Measurements from ENCODE around the gene CENPS.
"Not testable (repeated sequence)": the region's sequence is repeated elsewhere in the genome, so short reads cannot be mapped to it uniquely, and the experiment has no call there.

Gene CENPS

DNA sequence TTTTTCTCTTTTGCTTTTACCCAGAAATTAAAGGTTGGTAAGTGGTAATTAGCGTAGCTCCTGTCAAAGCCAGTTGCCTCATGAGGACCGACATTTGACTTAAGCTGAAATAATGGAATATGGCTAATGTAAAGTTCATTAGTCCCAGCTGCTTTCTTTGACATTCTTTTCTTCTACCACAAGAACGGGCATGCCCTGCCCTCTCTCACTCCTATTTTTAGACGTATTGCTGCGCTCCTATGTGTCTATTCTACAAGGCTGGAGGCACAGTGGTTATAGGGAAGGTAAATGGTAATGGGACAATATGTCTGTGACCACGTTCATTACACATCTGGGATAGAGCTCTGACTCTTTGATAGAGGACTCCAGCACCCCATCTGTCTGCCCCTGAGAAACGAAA, 26.4 kb downstream of the CENPS start:
- no peak for DNase-seq

DNA sequence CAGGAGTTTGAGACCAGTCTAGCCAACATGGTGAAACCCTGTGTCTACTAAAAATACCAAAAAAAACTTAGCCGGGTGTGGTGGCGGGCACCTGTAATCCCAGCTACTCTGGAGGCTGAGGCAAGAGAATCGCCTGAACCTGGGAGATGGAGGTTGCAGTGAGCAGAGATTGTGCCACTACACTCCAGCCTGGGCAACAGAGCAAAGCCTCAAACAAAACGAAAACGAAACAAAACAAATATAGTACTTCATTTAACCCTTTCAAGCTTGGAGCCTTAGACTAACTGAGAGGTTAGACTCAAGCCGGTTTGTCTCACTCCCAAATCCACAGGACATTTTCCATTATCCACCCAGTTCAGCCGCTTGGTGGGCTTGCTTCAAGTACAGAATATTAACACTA, 27.2 kb downstream of the CENPS start:
- not testable (repeated sequence) for DNase-seq

DNA sequence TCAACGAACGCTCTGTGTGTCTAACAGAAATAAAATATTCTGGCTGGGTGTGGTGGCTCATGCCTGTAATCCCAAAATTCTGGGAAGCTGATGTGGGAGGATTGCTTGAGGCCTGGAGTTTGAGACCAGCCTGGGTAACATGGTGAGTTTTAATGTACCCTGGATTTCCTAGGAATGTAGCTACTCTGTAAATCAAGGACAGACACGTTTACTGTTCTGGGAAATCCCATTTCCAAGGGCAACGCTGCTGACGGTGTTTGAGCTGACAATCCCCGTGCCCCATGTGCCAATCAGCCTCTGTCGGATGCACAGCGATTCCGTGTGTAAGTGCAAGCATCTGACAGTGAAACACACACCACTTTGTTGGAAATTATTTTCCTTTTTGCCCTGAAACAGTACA, 27.6 kb downstream of the CENPS start:
- DNase-seq = no peak

DNA sequence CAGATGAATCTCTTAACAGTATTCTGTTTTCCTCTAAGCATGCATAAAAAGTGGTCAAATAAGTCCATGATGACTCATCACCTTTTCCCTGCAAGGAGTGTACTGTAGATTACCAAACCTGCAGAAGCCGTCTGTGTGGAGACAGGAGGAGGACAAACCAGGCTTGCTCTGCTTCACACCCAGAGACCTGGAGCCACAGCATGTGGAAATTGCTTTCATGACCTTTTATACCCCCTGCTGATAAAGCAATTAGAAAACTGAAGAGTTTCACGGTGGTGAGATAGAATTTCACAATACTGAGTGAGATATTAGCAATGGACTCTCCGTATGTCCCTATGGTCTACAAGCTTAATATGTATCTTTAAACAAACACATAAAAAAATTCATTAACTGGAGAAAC, 29.0 kb downstream of the CENPS start:
- peak; percentile 79 for DNase-seq

DNA sequence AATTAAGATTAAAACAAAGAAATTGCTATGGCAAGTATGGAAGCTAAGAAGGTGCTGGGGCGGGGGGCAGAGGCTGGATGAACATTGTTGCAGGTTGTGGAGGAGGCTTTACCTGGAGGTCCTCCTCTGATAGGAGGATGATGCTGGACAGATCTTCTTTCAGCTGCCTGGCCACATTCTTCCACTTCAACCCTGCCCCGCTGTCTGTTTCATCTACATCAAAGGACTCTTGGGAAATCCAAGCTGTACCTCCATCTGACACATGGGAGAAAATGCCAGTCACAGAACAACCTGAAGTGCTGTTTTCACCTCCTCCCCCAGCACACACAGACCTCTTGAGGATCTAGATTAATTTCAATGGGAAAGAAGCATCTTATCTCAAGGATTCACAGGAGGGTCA, 36.8 kb downstream of the CENPS start:
- no peak for DNase-seq

DNA sequence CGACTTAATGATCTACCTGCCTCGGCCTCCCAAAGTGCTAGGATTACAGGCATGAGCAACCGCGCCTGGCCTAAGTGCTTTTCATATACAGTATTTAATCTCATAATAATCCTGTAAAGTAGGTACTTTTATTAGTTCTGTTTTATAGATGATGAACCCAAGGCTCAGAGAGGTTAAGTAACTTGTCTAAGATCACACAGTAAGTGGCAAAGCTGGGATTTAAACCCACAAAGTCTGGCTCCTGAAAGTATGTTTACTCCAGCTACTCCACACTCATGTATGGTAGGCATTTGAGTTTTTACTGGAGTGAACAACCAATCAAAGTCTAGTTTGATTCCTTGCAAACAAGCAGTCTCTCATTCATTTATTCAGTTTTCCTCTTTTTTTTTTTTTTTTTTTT, 39.8 kb downstream of the CENPS start:
- no peak for DNase-seq

DNA sequence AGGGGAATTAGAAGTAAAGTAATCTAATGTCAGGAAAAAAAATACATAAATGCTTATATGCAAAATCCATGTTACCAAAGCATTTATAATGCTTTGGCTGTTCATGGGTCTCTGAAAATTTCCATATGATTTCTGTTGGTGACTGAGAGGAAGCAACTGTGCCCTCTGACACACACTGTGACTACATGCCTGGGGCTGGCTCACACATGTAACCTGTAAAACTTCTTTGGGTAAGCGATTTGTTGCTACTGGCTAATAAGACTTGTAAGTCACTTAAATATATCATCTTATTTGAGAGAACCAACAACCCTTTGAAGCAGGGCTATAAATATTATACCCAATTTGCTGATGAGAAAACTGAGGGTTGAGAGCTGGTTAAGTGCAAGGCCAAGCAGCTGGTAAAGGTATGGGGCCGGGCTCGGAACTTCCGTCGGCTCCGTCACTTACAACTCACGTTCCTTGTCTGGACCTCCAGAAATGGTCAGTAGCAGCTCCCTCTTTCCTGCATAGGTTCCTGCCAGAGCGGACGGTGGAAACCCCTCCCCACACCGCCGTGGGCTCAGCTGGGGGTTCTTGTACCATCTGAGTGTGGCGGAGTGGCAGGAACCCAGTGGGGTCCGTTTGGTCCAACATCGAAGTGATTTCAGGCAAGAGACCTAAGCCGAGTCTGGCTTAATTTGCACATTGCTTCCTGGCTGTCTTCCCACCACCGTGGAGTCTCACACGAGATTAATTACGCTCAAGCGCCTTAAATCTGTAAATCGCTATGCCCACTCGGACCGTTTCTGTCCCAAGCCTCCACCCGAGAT, 41.4 kb downstream of the CENPS start:
- DNase-seq = peak; percentile 35

DNA sequence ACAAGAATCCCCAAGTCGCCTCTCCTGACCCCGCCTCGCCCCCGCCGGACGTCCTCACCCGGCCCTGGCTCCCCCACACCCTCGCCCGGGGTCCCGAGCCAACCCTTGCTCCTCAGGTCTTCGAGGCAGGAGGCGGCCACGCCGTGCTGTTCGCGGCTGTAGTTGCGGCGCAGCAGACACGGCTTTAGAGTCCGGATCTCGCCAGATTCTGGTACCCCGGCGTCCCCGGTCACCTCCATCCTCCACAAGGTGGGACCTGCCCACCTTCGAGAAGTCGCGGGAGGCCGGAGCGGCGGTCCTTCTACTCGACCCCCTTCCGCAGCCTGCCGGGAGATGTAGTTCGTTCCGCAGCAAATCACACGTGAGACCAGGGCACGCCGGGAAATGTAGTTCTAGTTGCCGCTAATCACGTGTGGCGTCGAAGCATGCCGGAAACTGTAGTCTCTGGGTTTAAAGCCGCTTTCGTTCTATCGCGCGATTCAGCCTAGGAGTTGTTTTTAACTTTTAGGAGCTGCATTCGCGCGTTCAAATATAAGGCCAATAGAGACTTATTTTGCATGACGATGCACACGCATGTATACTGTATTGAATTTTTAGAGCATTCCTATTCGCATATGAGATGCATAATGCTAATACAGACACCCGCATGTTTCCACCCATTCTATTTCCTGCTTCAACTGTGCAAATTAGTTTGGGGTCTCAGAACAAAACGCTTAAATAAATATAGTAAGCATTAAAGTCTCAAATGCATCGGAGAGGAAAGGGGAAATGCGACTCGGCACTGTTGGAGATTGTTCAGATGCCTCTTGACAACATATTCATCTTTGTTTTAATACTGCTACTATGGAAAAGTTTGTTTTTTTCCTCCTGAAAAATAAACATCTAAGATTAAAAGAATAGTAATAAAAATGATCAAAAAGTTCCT, 42.2 kb downstream of the CENPS start, which contains the start of gene DFFA:
Gene DFFA (minus strand): TSS at position 310 of the 925 bp plus-strand sequence. CDS start 71 bp downstream, at position 239.
- peak; percentile 96 for DNase-seq

DNA sequence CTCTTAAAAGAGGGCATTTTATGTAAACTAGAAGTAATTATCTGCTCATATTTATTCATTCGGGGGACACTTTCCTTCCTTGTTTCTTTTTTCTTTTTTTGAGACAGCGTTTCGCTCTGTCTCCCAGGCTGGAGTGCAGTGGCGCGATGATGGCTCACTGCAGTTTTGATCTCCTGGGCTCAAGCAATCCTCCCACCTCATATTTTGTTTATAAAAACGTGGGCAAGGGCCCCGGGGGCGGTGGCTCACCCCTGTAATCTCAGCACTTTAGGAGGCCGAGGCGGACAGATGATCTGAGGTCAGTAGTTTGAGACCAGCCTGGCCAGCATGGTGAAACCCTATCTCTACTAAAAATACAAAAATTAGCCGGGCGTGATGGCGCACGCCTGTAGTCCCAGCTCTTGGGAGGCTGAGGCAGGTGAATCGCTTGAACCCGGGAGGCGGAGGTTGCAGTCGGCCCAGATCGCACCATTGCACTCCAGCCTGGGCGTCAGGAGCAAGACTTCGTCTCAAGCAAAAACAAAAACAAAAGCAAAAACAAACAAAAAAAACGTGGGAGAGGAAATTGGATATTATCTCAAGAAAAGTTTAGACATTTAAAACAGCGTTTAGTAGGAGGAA, 43.0 kb downstream of the CENPS start:
- no peak for DNase-seq

DNA sequence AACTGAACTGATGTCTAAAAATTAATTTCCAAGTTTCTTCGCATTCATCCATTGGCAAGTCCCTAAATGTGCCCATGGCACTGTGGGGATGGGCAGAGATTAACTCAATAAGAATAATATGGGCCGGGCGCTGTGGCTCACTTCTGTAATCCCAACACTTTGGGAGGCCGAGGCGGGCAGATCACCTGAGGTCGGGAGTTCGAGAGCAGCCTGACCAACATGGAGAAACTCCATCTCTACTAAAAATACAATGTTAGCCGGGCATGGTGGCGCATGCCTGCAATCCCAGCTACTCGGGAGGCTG, 44.0 kb downstream of the CENPS start:
- DNase-seq = not testable (repeated sequence)

DNA sequence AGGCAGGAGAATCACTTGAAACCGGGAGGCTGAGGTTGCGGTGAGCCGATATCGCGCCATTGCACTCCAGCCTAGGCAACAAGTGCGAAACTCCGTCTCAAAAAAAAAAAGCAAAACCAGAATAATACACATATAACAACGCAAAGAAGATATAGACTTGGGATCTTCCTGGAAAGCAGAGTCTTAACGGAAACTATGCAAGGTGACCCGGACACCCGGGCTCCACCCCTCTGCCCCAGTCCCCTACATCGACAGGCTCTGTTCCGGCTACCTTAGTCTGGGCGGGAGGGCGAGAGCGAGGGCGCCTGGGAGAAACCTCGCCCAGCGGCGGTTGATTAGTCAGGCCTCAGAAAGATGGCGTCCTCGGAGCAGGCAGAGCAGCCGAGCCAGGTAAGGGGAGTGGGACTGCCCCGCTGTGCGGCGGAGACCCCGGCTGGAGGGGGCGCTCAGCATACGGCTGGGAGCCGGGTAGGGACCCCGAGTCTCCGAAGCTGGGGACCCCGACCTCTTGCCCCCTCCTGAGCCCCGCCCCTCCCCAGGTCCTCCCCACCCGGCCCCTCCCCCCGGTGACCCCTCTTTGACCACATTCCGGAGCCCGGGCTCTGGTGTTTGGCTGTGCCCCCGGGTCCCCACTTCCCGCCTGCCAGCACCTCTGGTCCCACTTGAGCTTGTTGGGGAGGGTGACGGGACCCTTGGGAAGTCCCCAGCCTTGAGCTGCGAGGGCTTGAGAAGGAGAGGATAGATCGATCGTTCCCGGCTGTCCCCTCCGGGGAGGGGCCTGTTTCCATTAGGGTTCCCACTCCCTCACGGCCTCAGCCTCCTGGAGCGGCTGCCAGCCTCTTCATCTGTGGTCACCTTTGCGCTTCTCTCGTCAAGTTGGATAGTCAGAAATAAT, 44.6 kb downstream of the CENPS start, which contains the start of gene PEX14:
Gene PEX14 (plus strand): TSS at position 338 of the 895 bp plus-strand sequence. CDS start 17 bp downstream, at position 355.
- DNase-seq = peak; percentile 84

DNA sequence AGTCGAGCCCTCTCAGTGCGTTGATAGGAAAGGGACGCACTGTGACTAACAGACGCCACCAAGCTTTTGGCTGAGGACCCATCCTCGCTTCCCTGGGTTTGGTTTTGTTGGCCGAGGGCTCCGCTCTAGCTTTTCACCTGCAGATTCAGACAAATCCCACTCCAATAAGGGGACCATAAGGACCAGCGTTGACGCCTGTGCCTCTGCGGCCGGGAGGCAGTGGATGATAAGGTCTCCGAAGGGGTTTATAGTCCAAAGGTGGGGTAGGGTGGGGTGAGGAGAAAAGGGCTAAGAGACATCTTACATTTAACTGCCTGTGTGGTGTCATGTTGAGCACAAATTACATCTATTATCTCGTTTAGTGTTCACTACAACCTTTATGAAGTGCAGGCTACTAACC, 45.3 kb downstream of the CENPS start:
- no peak for DNase-seq

DNA sequence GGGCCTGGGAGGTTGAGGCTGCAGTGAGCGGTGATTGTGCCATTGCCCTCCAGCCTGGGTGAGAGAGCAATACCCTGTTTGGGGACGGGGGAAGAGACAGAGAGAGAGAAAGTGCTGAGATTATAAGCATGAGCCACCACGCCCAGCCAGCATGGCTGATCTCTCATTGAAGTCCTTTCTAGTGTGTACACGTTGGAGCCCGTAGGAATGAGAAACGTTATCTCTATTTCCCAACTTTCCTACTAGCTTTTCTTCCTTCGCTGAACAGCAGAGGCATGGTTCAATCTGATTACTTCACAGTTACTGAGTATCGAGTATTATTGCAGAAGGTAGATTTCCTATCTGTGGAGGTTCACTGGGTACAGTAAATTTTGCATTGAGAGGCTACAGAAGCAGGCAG, 49.1 kb downstream of the CENPS start:
- no peak for DNase-seq

DNA sequence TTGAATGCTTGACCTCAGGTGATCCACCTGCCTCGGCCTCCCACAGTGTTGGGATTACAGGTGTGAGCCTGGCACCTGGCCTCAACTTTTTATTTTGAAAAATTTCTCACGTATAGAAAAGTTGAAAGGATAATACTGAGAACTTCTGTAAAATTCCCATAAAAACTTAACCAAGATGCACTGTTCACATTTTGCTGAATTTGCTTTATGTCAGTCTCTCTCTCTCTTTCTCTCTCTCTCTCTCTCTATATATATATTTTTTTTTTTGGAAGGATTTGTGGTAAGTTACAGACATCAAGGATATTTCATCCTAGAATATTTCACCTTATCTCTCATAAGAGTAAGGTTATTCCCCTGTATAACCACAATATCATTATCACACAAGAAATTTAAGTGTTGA, 50.4 kb downstream of the CENPS start:
- no peak for DNase-seq

DNA sequence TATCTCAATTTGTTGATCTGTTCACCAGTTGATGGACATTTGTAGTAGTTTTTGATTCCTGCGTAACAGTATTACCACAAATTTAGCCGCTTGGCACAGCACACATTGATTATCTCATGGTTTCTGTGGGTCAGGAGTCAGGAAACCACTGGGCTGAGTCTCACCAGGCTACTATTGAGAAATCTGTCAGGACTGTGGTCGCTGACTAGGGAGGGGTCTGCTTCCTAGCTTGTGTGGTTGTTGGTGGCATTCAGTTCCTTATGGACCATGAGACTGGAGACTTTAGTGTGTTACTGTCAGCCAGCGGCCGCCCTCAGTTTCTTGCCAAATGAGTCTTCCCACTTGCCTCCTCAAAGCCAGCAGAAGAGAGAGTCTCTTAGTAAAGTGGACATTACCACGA, 54.3 kb downstream of the CENPS start:
- no peak for DNase-seq

DNA sequence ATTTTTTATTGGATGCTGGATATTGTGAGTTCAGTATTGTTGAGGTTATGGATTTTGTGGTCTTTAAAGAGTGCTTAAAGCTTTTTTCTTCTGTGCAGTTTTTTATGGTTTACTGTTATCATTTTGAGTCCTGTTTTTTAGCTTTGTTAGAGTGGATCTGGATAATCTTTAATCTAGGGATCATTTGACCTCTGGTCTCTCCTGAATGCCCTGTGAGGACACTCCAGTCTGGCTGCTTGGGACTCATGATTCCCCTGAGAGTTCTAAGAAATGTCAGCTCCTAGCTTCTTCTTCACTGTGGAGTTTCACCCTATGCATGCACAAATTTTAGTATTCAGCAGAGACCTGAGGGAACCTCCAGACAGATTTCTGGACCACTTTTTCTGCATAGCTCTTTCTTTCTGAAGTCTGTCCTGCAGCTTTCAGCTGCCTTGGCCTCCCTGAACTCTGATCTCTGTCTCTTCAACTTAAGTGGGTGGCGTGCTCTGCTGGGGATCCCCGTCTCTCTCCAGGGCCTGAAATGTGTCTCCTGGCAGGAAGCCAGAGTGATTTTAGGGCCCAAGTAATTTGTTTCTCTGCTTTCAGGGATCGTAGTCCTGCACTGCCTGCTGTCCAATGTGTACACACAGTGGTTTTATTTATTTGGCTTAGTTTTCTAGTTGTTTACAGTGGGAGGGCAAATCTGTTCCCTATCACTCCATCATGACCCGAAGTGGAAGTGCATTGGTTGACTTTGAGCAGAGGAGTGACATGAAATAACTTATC, 59.2 kb downstream of the CENPS start:
- no peak for DNase-seq

DNA sequence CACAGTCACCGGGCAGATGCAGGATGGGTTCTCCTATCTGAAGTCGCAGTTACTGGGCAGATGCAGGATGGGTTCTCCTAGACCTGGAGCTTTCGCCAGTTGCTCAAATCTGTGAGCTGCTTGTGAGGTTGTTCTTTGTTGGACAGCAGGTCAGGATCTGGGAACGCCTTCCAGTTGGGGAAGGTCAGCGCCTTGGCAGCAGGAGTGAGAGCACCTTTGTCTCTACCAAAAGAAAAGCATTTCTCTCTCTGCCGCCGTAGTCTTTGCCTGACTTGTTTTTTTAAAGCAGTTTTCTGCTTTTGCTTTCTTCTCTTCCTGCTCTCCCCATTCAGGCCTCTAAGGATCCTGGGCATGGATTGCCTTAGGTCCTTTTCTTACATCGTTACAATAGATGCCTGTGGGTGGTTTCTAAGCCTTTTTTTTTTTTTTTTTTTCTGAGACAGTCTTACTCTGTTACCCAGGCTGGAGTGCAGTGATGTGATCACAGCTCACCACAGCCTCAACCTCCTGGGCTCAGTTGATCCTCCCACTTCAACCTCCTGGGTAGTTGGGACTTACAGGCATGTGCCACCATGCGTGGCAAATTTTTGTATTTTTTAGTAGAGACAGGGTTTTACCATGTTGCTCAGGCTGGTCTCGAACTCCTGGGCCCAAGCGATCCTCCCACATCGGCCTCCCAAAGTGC, 60.2 kb downstream of the CENPS start:
- DNase-seq = no peak
